GM19372 (cell line): ENCODE measurements around the gene ADARB2.

Source experiments
- ATAC-seq: cut with Tn5 transposase; IDR thresholded peaks from one replicate; pipeline ENCODE4 v1.9.1; 2021; ENCODE audit warnings: mild to moderate bottlenecking, low read depth, moderate library complexity; ENCODE audit not compliant: unreplicated experiment

ADARB2 gene

GRCh38 chr10:1190791-1191490 is 546.4 kb downstream of the ADARB2 start:
- no peak for ATAC-seq

GRCh38 chr10:1190052-1190395 is 547.3 kb downstream of the ADARB2 start:
- no peak for ATAC-seq

GRCh38 chr10:1189166-1190051 is 547.9 kb downstream of the ADARB2 start:
- no peak for ATAC-seq

GRCh38 chr10:1188558-1189135 is 548.7 kb downstream of the ADARB2 start:
- ATAC-seq, result no peak

GRCh38 chr10:1187855-1188557 is 549.3 kb downstream of the ADARB2 start:
- no peak for ATAC-seq

GRCh38 chr10:1187151-1187854 is 550.0 kb downstream of the ADARB2 start:
- no peak for ATAC-seq

- ATAC-seq, result no peak
Observed at GRCh38 chr10:1186683-1186990, 550.7 kb downstream of the ADARB2 start.

GRCh38 chr10:1185911-1186682 is 551.2 kb downstream of the ADARB2 start:
- ATAC-seq, result no peak

GRCh38 chr10:1184541-1185430 is 552.5 kb downstream of the ADARB2 start:
- ATAC-seq, result no peak

GRCh38 chr10:1183701-1184100 is 553.6 kb downstream of the ADARB2 start:
- no peak for ATAC-seq

- no peak for ATAC-seq
Observed at GRCh38 chr10:1183033-1183396, 554.3 kb downstream of the ADARB2 start.

GRCh38 chr10:1182280-1183032 is 554.9 kb downstream of the ADARB2 start:
- ATAC-seq, result no peak

GRCh38 chr10:1180836-1181235 is 556.5 kb downstream of the ADARB2 start:
- no peak for ATAC-seq

- no peak for ATAC-seq
Observed at GRCh38 chr10:1180071-1180730, 557.1 kb downstream of the ADARB2 start.

- ATAC-seq, result no peak
Observed at GRCh38 chr10:1179346-1180070, 557.8 kb downstream of the ADARB2 start.

GRCh38 chr10:1178506-1178905 is 558.8 kb downstream of the ADARB2 start:
- ATAC-seq, result no peak

- no peak for ATAC-seq
Observed at GRCh38 chr10:1177936-1178335, 559.4 kb downstream of the ADARB2 start.
